ENCODE results near the gene PNPLA8. TPM values are rescaled to one million over a fixed set of nuclear protein-coding genes. Genes with fewer than 3 reads are reported as not detected.

PNPLA8 gene
- total and polyA plus RNA-seq, 2 of the 4 experiments (the other 2 are of a cell fraction): 7.0 to 14.5 TPM

DNA sequence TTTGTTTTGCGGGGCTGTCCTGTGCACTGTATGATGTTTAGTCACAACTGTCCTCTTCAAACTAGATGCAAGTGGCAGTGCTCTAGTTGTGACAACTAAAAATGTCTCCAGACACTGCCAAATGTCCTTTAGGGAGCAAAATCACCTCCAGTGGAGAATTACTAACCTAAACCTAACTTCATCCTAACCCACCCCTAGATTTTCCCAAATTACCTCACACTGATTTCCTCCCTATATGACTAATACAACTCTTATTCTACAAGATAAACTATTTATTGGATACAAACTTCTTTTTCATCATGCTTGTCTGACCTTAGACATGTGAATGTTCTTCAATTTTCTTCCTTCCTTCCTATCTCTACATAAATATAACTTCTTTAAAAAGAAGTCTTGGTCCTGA lies 26.4 kb downstream of the PNPLA8 start:
- Histone ChIP-seq H3K23ac (ENCODE audit: low read depth, low read length) (no peak overlapping the region), H4K5ac (ENCODE audit: low read depth, low read length) (no peak overlapping the region), H3K14ac (replicated peaks; ENCODE audit: low read depth, low read length) (no peak overlapping the region), H4K8ac (ENCODE audit: low read depth in 2 of 2, low read length in 2 of 2) (no peak overlapping the region), H3K36me3 (ENCODE audit: control insufficient read depth, insufficient read depth, low read length) (peaks cover 5% of the 10 kb centered on the region), H3K9me1 (ENCODE audit: insufficient read depth, low read length) (no peaks in the 10 kb centered on the region), H2AK9ac (replicated peaks; ENCODE audit: low read depth, low read length, poor library complexity) (no peak overlapping the region), H2BK15ac (ENCODE audit: low read depth, low read length) (no peak overlapping the region), H3K9me3 (ENCODE audit: control insufficient read depth, insufficient read depth, low read length) (no peaks in the 10 kb centered on the region), H3K18ac (ENCODE audit: low read depth, low read length) (no peak overlapping the region), H3K4me1 (ENCODE audit: control insufficient read depth, insufficient read depth, low read length) (peaks cover 11% of the 10 kb centered on the region), H3K27me3 (ENCODE audit: control insufficient read depth, insufficient read depth, low read length) (no peaks in the 10 kb centered on the region), H3K4me3 (ENCODE audit: insufficient read depth, low read depth, low read length) (no peak overlapping the region), H2BK120ac (ENCODE audit: low read depth, low read length) (no peak overlapping the region), H3K4me2 (ENCODE audit: low read depth, low read length) (no peak overlapping the region; the same call in 1 of the 2 replicates), H3K79me1 (ENCODE audit: low read depth in 1 of 2, low read length in 2 of 2) (peaks cover 1 to 2% of the 10 kb centered on the region in 2 experiments; a peak in 1 of 4 replicates), H3K4ac (ENCODE audit: low read depth, low read length) (no peak overlapping the region; the same call in 1 of the 2 replicates), H2AFZ (replicated peaks; ENCODE audit: low read length, poor library complexity) (no peak overlapping the region), H4K20me1 (ENCODE audit: insufficient read depth, low read length) (no peaks in the 10 kb centered on the region), H2AK5ac (ENCODE audit: low read depth, low read length) (0 out of 2 replicates have a peak overlapping the region, but pooled peaks have one; percentile 27), H2BK20ac (ENCODE audit: low read depth, low read length) (no peak overlapping the region), H3K56ac (ENCODE audit: extremely low read depth, insufficient read depth, low read length) (no peak overlapping the region), H4K91ac (ENCODE audit: insufficient read depth, low read depth, low read length) (no peak overlapping the region), H3K9ac (ENCODE audit: low read depth, low read length) (no peak overlapping the region), H2BK5ac (ENCODE audit: low read depth, low read length, poor library complexity, severe bottlenecking) (no peak overlapping the region), H3K27ac (ENCODE audit: insufficient read depth, low read length) (peak overlapping the region; percentile 72; the same call in 1 of the 2 replicates)
- TF ChIP-seq, protein P1, sequence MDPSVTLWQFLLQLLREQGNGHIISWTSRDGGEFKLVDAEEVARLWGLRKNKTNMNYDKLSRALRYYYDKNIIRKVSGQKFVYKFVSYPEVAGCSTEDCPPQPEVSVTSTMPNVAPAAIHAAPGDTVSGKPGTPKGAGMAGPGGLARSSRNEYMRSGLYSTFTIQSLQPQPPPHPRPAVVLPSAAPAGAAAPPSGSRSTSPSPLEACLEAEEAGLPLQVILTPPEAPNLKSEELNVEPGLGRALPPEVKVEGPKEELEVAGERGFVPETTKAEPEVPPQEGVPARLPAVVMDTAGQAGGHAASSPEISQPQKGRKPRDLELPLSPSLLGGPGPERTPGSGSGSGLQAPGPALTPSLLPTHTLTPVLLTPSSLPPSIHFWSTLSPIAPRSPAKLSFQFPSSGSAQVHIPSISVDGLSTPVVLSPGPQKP (IDR thresholded peaks at IDR 0.05; ENCODE audit: borderline replicate concordance, low read depth, low read length): no peak
- TF ChIP-seq CHD1 (IDR thresholded peaks at IDR 0.05; ENCODE audit: low read depth, low read length) (no peak), POLR2A (IDR thresholded peaks at IDR 0.05; ENCODE audit: low read depth, low read length) (no peak), RFX5 (IDR thresholded peaks at IDR 0.05; ENCODE audit: low read depth, low read length) (no peak), MXI1 (IDR thresholded peaks at IDR 0.05; ENCODE audit: borderline replicate concordance, low read depth, low read length) (no peak), BHLHE40 (IDR thresholded peaks at IDR 0.05; ENCODE audit: low read depth, low read length) (no peak), RAD21 (IDR thresholded peaks at IDR 0.05; ENCODE audit: low read length) (no peak), MAFK (IDR thresholded peaks at IDR 0.05; ENCODE audit: low read depth, low read length) (no peak), MAZ (IDR thresholded peaks at IDR 0.05; ENCODE audit: borderline replicate concordance, low read depth, low read length) (no peak), RCOR1 (IDR thresholded peaks at IDR 0.05; ENCODE audit: insufficient replicate concordance, low read length) (no peak), CEBPB (IDR thresholded peaks at IDR 0.05; ENCODE audit: low read depth, low read length) (no peak), CTCF (conservative IDR thresholded peaks at IDR 0.05; ENCODE audit: low read depth, low read length) (no peak), SMC3 (IDR thresholded peaks at IDR 0.05; ENCODE audit: low read depth, low read length) (no peak)
- dilution Hi-C loops (cut with HindIII; ENCODE audit: low sequenced_read_pairs, unreplicated experiment): loop anchor here (25.0 kb wide), 1 partner anchor 312 kb away; no protein-coding TSS in a partner anchor
- DNase-seq: peak; percentile 50
- no TSS peak for BruUV-seq (replicated peaks)
- in situ Hi-C loops (cut with MboI; ENCODE audit: low sequenced_read_pairs): loop anchor here (10.0 kb wide), 1 partner anchor 325 kb away; no protein-coding TSS in a partner anchor
- POLR2A ChIA-PET (ENCODE audit: unreplicated experiment): no interaction called here
- CTCF ChIA-PET: no interaction called here
- intact Hi-C loops (cut with micrococcal nuclease): no loop called here
- no CpG with 5 or more reads among the region's 1 CpG for WGBS, 2 experiments (ENCODE audit: extremely low coverage in 2 of 2, insufficient read length in 1 of 2)
- peak; percentile 59 for ATAC-seq (ENCODE audit: low read depth)

Data from IMR-90 (cell line).